WERI-Rb-1 (cell line): ENCODE data around the gene PPIH.
"Not testable (repeated sequence)": the region's sequence is repeated elsewhere in the genome, so short reads cannot be mapped to it uniquely, and the experiment has no call there.

Experiments
- DNase-seq: peaks from one replicate; pipeline ENCODE4 v3.0.0-alpha.2; 2020
- H3K27ac ChIP-seq: fragments of 250-450 bp; sonication (Bioruptor Pico); 2 replicates; pipeline ENCODE4 v1.5.1; 2020; ENCODE audit warnings: mild to moderate bottlenecking, moderate library complexity
- H3K27me3 ChIP-seq: fragments of 250-450 bp; sonication (Bioruptor Pico); 2 replicates; pipeline ENCODE4 v1.5.1; 2021; ENCODE audit warnings: mild to moderate bottlenecking, low read depth, moderate library complexity; ENCODE audit not compliant: insufficient read depth, severe bottlenecking
- H3K36me3 ChIP-seq: fragments of 250-450 bp; sonication (Bioruptor Pico); 2 replicates; pipeline ENCODE4 v1.5.1; 2020; ENCODE audit warnings: mild to moderate bottlenecking, moderate library complexity
- H3K4me3 ChIP-seq: 2 replicates; pipeline ENCODE4 v1.5.1; 2011; ENCODE audit warnings: low read depth, mild to moderate bottlenecking, control low read depth, low read length
- H3K9me3 ChIP-seq: fragments of 250-450 bp; sonication (Bioruptor Pico); 2 replicates; pipeline ENCODE4 v1.5.1; 2021; ENCODE audit warnings: mild to moderate bottlenecking, moderate library complexity; ENCODE audit not compliant: severe bottlenecking
- CTCF ChIP-seq: IDR thresholded peaks from 2 replicates; pipeline ENCODE4 v1.5.1; 2011; ENCODE audit warnings: low read depth, mild to moderate bottlenecking, control low read depth, inconsistent platforms, low read length

PPIH gene

GRCh38 chr1:42698081-42698813, 40.0 kb downstream of the PPIH start:
- H3K36me3 ChIP-seq, result peaks cover 100% of the 10 kb centered on the region
- no peak for DNase-seq
- TF ChIP-seq CTCF, result no peak

GRCh38 chr1:42700006-42700405, 41.8 kb downstream of the PPIH start:
- no peaks in the 10 kb centered on the region for H3K9me3 ChIP-seq
- H3K27me3 ChIP-seq, result no peaks in the 10 kb centered on the region
- peaks cover 100% of the 10 kb centered on the region for H3K36me3 ChIP-seq
- no peak overlapping the region for H3K27ac ChIP-seq
- no peak overlapping the region for H3K4me3 ChIP-seq
- no peak for TF ChIP-seq CTCF
- DNase-seq, result no peak

More at GRCh38 chr1:42698081-42698813, 40.0 kb downstream of the PPIH start:
- H3K9me3 ChIP-seq, result no peaks in the 10 kb centered on the region
- H3K4me3 ChIP-seq, result no peak overlapping the region
- no peak overlapping the region; the same call in 1 of the 2 replicates for H3K27ac ChIP-seq
- no peaks in the 10 kb centered on the region for H3K27me3 ChIP-seq

- Histone ChIP-seq H3K27ac (no peak overlapping the region), H3K4me3 (no peak overlapping the region), H3K9me3 (no peaks in the 10 kb centered on the region), H3K36me3 (peaks cover 92% of the 10 kb centered on the region), H3K27me3 (no peaks in the 10 kb centered on the region)
- no peak for DNase-seq
- TF ChIP-seq CTCF, result no peak
These were observed 45.8 kb downstream of the PPIH start for GRCh38 chr1:42703888-42704464.

- DNase-seq, H3K9me3 ChIP-seq, H3K4me3 ChIP-seq, H3K27ac ChIP-seq, H3K27me3 ChIP-seq: not testable (repeated sequence)
- H3K36me3 ChIP-seq, result peaks cover 57% of the 10 kb centered on the region
These were observed 54.6 kb downstream of the PPIH start for GRCh38 chr1:42712808-42713207.

- no peak overlapping the region for H3K27ac ChIP-seq
- DNase-seq, result no peak
- no peak for TF ChIP-seq CTCF
- no peak overlapping the region for H3K4me3 ChIP-seq
- no peaks in the 10 kb centered on the region for H3K9me3 ChIP-seq
- no peaks in the 10 kb centered on the region for H3K27me3 ChIP-seq
- peaks cover 57% of the 10 kb centered on the region for H3K36me3 ChIP-seq
These were observed 55.1 kb downstream of the PPIH start for GRCh38 chr1:42713293-42713692.

- DNase-seq, H3K27ac ChIP-seq, H3K9me3 ChIP-seq, H3K4me3 ChIP-seq, H3K27me3 ChIP-seq: not testable (repeated sequence)
- peaks cover 62% of the 10 kb centered on the region for H3K36me3 ChIP-seq
These were observed 56.2 kb downstream of the PPIH start for GRCh38 chr1:42714441-42714840.

- H3K4me3 ChIP-seq, result no peak overlapping the region
- peaks cover 19% of the 10 kb centered on the region for H3K36me3 ChIP-seq
- no peak for TF ChIP-seq CTCF
- no peak for DNase-seq
- H3K27me3 ChIP-seq, result no peaks in the 10 kb centered on the region
- H3K27ac ChIP-seq, result no peak overlapping the region
- no peaks in the 10 kb centered on the region for H3K9me3 ChIP-seq
These were observed 62.6 kb downstream of the PPIH start for GRCh38 chr1:42720868-42721267.
